Testis (tissue), 2 donors: ENCODE results near the gene EPB41L4A.

ENCODE experiments used
- CTCF ChIP-seq, 3 experiments: fragments of 450-650 bp in 2 of 3; fragments of 200-600 bp in 1 of 3; sonication (generic) in 1 of 3; IDR thresholded peaks; one replicate each; pipeline ENCODE4 v1.5.1; 2016 to 2019; ENCODE audit warnings: antibody characterized with exemption in 3 of 3, mild to moderate bottlenecking in 2 of 3, moderate library complexity in 1 of 3
- POLR2A ChIP-seq: fragments of 450-650 bp; IDR thresholded peaks from one replicate; pipeline ENCODE4 v1.6.1; 2017; ENCODE audit warnings: antibody characterized with exemption, mild to moderate bottlenecking, moderate library complexity

- TF ChIP-seq CTCF (IDR thresholded peaks at IDR 0.05) (no peak), POLR2A (no peak)
Observed at GRCh38 chr5:112283034-112283582, 136.0 kb downstream of the EPB41L4A start.
